ENCODE results near the gene HOXA6.

HOXA6 gene

GRCh38 chr7:27147199-27148030, at the start of gene HOXA6:
Gene HOXA6, minus strand, starts transcription at chr7:27147774. Its CDS starts 25 bp downstream, at chr7:27147749.
- no peak for DNase-seq

DNA sequence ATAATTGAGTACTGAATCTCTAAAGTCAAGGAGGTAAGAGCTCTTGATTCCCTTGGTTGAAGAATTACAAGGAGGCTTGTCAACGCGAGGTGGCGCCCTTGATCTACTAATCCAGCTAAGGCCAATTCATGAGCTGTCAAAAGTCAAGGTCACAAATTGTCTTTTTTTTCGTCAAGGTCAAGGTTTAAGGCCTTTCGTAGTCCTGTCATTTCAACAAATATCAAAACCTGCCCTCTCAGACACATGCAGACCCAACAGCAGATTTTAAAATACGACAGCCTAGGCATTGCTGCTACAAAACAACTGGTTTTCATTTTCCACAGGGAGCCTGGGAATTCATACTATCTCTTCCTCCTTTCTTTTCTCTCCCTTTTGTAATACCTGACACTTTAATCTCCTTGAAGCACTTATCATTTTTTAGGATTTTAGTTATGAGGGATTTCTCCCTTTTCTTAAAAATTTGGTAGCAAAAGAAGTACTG, 48.8 kb upstream of the HOXA6 start:
- DNase-seq = peak; percentile 78

DNA sequence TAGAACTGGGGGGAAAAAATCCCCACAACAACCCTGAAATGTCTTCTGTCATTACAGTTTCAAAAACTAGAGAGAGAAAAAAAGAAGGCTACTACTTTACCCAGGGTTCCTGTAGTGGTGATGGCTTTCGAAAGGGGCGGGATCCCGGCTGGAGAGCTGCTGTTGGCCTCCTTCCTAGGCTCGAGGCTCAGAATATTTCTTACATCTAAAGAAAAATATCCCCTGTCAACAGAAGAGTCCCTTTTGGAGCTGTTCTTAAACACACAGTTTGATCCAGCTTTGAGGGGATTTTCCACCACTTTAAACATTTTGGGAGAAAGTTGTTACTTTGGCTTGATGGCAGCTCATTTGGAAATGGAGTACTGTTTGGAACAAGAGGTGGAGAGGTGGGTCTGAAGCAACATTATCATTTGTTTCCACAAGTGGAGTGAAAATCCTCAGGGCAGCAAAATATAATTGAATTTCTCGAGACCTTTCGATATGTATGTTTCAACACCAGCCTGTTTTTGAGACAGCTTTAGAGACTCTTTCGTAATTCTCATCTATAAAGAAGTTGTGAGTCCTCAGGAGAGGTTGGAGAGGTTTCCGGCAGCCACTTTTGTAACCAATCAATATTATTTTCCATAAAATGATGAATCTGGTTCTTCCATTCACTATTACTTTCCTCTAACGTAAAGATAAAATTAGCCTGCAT, 47.3 kb upstream of the HOXA6 start:
- no peak for DNase-seq

DNA sequence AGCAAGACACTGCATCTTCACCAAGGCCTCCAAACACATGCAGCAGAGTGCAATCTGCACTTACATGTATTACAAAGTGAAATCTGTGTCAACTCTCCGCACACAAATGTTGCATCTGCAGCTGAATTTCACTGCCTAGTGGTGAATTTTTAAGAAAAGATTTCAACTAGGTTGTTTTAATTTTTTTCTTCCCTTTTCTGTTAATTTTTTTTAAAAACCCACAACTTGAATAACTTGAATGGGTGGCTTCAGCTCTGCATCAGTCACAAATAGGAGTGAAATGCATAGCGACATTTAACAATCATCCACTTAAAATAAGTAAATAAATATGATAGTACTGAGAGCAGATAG, 46.4 kb upstream of the HOXA6 start:
- no peak for DNase-seq

GRCh38 chr7:27193335-27194001, 45.9 kb upstream of the HOXA6 start:
- DNase-seq = no peak

DNA sequence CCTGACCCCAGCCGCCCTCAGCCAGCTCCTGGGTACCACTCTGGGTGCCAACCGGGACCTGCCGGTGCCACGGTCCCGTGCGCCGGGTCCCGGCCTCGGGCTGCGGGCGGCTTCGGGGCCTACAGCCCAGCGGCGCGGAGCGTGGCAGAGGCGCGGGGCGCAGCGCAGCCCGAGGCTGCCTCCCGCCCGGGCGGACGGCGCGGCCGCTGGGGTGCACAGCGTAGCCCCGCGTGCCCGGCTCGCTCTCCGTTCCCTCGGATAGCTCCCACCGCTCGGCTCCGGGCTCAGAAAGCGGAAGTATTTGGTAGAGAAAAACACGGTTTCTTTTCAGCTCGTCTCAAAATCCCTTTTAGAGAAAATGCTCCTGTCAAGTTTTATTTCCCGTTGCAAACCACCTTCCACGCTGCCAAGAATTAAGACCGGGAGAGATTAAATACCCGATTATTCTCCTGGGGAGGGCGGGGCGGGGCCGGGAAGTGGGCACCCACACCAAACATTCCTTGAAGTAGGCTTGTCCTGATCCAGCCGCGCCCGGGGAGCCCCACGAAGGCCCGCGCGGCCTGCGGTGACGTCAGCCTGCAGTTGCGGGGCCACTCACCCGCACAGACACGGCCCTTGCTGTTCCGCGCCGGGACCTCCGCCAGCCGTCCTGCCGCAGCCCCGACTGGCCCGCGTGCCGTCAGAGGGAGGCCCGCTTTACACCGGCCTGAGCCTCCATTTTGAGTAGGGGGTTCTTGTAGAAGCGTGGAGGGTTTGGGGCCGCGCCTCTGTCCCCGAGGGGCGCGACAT, 45.2 kb upstream of the HOXA6 start:
- DNase-seq = no peak

GRCh38 chr7:27191833-27192545, 44.4 kb upstream of the HOXA6 start:
- no peak for DNase-seq

- no peak for DNase-seq
These were observed 43.7 kb upstream of the HOXA6 start for GRCh38 chr7:27191161-27191731.

DNA sequence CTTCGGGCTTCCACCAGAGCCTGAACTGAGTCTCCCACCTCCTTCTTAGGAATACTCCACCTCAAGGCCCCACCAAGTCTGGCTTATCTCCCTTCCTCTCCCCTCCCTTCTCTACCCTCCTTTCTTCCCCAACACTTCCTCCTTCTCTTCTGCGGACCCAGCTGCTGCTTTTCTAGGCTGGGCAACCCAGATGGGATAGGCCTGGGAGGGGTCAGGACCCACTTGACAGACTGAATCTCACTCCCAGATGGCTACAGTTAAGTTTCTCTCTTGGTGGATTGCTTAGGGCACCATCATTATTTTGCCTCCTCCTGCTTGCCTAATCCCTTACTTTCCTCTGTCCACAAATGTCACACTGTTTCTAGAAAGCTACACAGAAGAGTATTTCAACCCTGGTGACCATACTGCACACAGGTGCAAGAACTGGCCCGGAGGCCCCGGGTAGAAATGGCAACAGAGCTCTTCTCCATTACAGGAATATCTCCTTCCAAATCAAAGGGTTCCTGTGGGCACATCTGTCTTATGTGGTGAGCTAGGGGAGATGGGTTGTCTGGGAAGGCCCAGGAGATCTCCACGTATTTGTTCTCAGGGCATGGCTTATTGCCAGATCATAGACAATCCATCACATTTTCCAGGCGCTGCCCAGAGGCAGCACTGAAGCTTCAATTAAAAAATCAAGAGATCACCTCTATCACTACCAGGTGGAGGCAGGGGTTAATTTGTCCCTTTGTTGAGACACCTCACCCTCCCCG, 42.6 kb upstream of the HOXA6 start:
- no peak for DNase-seq

DNA sequence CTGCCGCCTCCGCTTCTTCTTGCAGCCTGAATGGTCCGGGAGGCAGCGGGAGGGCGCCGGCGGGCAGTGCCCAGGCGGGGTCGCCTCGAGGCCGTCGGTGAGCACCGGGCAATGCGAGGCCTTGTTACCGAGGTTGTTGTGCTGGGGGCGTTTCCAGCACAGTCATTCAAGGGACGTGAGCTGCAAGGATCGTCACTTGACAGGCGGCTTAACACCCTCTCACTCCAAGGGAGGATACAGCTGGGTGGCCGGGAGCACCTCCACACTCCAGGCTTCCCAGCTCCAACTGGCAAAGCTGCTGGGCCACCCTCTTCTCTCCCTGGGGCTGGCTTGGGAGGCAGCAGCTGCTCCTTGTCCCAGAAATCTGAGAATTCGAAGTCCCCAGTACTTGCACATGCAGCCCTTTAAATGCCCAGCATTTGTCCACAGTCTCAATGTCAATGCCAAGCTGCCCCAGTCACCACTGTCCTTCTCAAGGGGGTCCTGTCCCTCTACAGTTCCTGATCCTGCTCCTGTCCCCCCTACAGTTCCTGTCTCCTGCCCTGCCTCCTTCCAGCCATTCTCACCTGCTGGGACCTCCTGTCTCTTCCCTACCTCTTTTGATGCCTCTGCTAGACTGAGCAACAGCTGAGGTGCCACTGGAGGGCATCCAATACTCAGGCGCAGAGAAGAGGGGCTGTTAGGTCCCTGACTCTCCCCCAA, 41.9 kb upstream of the HOXA6 start:
- no peak for DNase-seq

- DNase-seq = no peak
These were observed 41.1 kb upstream of the HOXA6 start for GRCh38 chr7:27188386-27189294.

DNA sequence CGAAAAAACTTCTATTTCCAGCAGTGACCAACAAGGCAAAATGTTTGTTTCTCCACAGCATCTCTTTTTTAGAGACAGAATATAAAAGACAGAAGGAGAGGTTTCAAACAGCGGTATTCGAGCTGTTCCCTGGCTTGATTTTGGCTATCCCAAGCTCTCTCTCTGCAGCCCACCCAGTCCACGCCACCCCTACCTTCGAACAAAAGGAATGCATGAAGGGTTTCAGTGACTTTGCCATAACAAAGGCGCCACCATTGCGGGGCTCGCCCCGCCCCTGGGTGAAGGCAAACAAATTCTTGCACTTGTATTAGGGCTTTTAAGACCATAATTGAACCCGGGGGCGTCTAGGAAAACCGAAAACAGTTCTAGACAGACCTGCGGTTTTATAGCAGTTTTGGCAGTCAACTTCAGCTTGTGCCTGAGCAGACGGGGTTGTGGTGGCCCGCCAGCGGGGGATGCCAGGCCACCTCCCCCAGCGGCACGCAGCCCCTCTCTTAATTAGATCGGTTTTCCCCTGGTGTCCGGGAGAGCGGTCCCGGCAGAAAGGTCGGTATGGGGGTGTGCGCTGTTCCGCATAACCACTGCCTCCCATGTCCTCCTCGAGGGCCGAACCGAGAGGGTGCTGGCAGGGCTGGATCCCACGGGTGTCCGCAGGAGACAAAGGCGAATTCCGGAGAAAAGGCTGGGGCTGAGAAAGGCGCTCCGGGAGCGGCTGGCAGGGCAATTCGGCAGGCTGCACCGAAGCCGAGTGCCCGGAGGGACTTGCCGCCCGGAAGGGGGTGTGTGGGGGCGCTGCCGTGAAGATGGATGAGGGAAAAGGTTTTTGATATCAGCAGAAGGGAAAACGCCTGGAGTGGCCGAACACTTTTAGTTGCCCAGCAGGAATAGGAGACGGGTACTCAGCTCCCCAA, 40.2 kb upstream of the HOXA6 start:
- no peak for DNase-seq

DNA sequence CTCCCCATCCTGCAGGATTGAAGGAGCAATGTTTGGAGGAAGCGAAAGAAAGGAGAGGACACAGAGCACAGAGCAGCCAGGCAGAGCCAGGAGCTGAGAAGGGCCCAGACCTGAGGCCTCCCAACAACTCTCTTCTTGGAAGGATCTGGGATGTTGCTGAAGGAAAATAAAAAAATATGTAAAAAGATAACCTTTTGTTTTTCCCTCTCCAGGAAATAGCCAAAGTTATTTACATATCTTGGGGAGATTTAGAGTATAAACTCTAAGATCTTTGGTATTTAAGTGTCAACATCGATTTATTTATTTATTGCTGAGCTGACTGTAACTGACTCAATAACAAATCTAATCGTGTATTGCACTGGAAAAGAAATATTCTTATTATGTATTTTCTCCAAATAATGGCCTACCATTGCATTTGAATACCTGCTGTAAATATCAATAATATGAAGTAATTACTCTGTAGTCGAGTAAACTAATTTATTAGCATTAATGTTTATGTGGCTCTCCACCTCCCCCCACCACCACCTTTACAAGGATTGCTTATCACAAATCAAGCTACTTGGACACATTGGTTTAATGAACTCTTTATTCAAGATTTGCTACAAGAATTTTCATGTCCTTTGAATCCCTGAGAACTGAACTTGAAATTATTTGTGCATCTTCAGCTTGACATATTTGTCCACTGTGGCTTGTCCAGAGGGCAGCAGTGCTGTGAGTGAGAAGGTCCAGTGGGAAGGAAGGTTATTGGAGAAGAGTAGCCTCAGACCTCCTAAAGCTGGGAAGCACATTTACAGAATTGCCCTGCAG, 39.3 kb upstream of the HOXA6 start:
- DNase-seq = no peak

- DNase-seq = no peak
These were observed 38.5 kb upstream of the HOXA6 start for GRCh38 chr7:27185854-27186667.

DNA sequence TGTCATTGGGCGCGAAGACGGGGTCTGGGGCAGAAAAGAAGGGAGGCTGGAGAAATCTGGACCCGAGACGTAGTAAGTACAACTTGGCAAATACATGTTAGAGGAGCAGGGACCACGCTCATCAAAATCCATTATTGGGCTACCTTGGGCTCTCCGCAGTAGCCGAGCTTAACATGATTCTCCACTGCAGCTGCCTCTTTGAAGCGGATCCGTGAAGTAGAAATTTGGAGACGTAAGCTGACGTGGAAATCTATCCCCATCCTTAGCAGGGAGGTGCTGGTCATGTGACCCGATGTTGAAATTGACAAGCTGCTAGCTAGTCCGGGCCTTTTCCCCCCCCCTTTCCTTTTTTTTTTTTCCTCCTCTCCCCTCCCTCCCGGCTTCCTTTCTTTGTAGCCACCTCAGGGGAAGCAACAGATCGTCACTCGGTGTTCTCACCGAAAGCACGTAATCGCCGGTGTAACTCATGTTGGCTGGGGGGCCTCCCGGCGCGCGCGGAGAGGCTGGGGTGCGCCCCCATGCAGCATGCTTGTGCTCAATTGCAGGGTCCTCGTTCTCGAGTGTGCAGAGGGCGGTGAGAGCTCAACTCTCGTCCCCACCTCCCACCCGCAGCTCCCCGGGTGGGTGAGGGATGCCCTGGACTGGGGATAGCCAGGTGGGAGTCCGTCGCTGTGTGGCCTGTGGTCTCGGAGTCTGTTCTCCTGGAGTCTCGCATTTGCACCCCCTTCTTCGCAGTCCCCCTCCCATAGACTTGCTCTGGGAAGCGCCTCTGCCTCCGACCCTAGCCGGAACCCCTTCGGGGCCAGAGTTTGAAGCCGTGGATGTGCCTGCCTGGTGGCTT, 37.7 kb upstream of the HOXA6 start, which contains the start of gene HOXA11:
HOXA11 (minus strand) TSS at position 220 of the 841 bp plus-strand sequence; CDS start at position 132, 88 bp downstream.
- DNase-seq = no peak
